WERI-Rb-1 (cell line): ENCODE results near the gene ABCC12.

ENCODE experiments used
- DNase-seq: peaks from one replicate; pipeline ENCODE4 v3.0.0-alpha.2; 2020
- H3K27ac ChIP-seq: fragments of 250-450 bp; sonication (Bioruptor Pico); 2 replicates; pipeline ENCODE4 v1.5.1; 2020; ENCODE audit warnings: mild to moderate bottlenecking, moderate library complexity
- H3K27me3 ChIP-seq: fragments of 250-450 bp; sonication (Bioruptor Pico); 2 replicates; pipeline ENCODE4 v1.5.1; 2021; ENCODE audit warnings: mild to moderate bottlenecking, low read depth, moderate library complexity; ENCODE audit not compliant: insufficient read depth, severe bottlenecking
- H3K36me3 ChIP-seq: fragments of 250-450 bp; sonication (Bioruptor Pico); 2 replicates; pipeline ENCODE4 v1.5.1; 2020; ENCODE audit warnings: mild to moderate bottlenecking, moderate library complexity
- H3K4me3 ChIP-seq: 2 replicates; pipeline ENCODE4 v1.5.1; 2011; ENCODE audit warnings: low read depth, mild to moderate bottlenecking, control low read depth, low read length
- H3K9me3 ChIP-seq: fragments of 250-450 bp; sonication (Bioruptor Pico); 2 replicates; pipeline ENCODE4 v1.5.1; 2021; ENCODE audit warnings: mild to moderate bottlenecking, moderate library complexity; ENCODE audit not compliant: severe bottlenecking
- TF ChIP-seq, protein P1 (sequence below): IDR thresholded peaks from 2 replicates; pipeline ENCODE4 v1.5.1; 2011; ENCODE audit warnings: low read depth, mild to moderate bottlenecking, control low read depth, inconsistent platforms, low read length

ABCC12 gene

GRCh38 chr16:48113001-48113400 lies 42.8 kb downstream of the ABCC12 start:
- no peak for DNase-seq
- peaks cover 3% of the 10 kb centered on the region for H3K27me3 ChIP-seq
- TF ChIP-seq, protein P1, sequence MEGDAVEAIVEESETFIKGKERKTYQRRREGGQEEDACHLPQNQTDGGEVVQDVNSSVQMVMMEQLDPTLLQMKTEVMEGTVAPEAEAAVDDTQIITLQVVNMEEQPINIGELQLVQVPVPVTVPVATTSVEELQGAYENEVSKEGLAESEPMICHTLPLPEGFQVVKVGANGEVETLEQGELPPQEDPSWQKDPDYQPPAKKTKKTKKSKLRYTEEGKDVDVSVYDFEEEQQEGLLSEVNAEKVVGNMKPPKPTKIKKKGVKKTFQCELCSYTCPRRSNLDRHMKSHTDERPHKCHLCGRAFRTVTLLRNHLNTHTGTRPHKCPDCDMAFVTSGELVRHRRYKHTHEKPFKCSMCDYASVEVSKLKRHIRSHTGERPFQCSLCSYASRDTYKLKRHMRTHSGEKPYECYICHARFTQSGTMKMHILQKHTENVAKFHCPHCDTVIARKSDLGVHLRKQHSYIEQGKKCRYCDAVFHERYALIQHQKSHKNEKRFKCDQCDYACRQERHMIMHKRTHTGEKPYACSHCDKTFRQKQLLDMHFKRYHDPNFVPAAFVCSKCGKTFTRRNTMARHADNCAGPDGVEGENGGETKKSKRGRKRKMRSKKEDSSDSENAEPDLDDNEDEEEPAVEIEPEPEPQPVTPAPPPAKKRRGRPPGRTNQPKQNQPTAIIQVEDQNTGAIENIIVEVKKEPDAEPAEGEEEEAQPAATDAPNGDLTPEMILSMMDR: no peak
- no peaks in the 10 kb centered on the region for H3K36me3 ChIP-seq
- no peak overlapping the region for H3K4me3 ChIP-seq
- H3K27ac ChIP-seq: no peak overlapping the region
- no peaks in the 10 kb centered on the region for H3K9me3 ChIP-seq

DNA sequence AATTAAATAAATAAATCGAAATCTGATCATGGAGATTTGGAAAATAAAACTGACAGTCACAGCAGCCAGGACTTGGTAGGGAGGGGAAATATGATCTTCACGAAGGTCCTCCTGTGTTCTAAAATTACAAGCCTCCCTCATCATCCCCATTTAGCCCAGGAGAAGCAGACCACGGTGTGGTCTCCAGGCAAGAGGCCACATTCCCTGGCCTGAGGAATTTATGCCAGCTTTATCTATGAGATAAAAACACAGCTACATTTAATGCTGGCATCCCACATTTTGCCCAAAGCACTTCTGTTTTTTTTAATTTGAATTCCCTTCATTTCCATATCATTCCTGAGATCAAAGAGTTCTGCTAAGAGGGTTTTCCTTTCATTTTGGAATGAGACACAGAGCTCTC lies 43.2 kb downstream of the ABCC12 start:
- H3K36me3 ChIP-seq: no peaks in the 10 kb centered on the region
- DNase-seq: no peak
- H3K9me3 ChIP-seq: no peaks in the 10 kb centered on the region
- H3K27me3 ChIP-seq: peaks cover 3% of the 10 kb centered on the region
- no peak overlapping the region for H3K27ac ChIP-seq
- TF ChIP-seq, protein P1: no peak
- H3K4me3 ChIP-seq: no peak overlapping the region

- Histone ChIP-seq H3K27me3 (peaks cover 3% of the 10 kb centered on the region), H3K4me3 (no peak overlapping the region), H3K36me3 (no peaks in the 10 kb centered on the region), H3K9me3 (no peaks in the 10 kb centered on the region), H3K27ac (no peak overlapping the region)
- no peak for DNase-seq
- TF ChIP-seq, protein P1: no peak
Measured at GRCh38 chr16:48110982-48111381, 44.8 kb downstream of the ABCC12 start.

DNA sequence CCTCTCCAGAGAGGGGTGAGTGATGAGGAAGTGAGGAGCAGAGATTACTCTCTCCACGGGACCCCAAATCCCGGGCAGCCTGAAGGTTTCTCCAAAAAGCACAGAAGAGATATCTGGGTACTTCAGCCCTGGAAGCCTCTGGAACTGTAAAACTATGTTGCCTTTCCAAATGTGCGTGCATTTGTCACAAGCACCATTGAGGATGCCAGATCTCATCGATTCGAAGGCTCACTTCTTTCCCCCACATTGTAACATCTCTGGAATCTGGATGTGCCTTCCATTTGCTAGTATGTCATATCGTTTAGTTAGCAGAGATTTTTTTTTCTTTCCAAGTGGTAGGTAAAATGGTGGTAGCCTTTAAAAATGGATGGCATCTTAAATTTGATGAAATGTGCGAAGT lies 45.8 kb downstream of the ABCC12 start:
- Histone ChIP-seq H3K4me3 (no peak overlapping the region), H3K27ac (no peak overlapping the region), H3K9me3 (no peaks in the 10 kb centered on the region), H3K36me3 (no peaks in the 10 kb centered on the region), H3K27me3 (peaks cover 3% of the 10 kb centered on the region)
- TF ChIP-seq, protein P1: no peak
- no peak for DNase-seq

DNA sequence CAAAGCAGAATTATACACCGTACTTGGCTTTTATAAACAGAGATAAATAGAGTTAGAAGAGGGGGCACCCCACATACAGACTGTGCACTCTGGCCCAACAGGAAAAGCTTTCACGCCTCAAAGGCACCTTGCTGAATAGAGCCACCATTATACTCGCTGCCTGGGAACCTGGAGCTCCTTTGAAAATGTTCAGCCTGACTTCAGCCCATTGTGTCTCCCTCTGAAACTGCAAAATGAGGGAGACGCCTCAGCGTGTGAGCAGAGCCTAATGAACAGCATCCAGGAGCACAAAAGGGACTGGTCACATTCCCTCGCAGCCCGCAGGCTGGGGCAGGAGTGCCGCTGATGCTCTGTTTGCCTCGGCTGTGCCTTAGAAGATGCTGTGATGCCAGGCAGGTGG lies 46.3 kb downstream of the ABCC12 start:
- peaks cover 3% of the 10 kb centered on the region for H3K27me3 ChIP-seq
- TF ChIP-seq, protein P1: no peak
- no peak overlapping the region for H3K27ac ChIP-seq
- H3K4me3 ChIP-seq: no peak overlapping the region
- H3K36me3 ChIP-seq: no peaks in the 10 kb centered on the region
- no peak for DNase-seq
- no peaks in the 10 kb centered on the region for H3K9me3 ChIP-seq

- H3K27me3 ChIP-seq: peaks cover 3% of the 10 kb centered on the region
- no peaks in the 10 kb centered on the region for H3K9me3 ChIP-seq
- no peak overlapping the region for H3K4me3 ChIP-seq
- DNase-seq: no peak
- TF ChIP-seq, protein P1: no peak
- H3K36me3 ChIP-seq: no peaks in the 10 kb centered on the region
- no peak overlapping the region for H3K27ac ChIP-seq
Measured at GRCh38 chr16:48106446-48106845, 49.3 kb downstream of the ABCC12 start.
